Stimulated activated CD4-positive, alpha-beta T cell treated with anti-CD3 and anti-CD28 coated beads, Interleukin-15, amount 100 ng/mL, for 1 hour (primary cell): Measurements from ENCODE around the gene CRYGN.

Source experiments
- DNase-seq, 2 donors: peaks; one replicate each; pipeline ENCODE4 v3.0.0-alpha.2; 2020; ENCODE audit warnings: low read depth in 1 of 2, low spot score in 1 of 2

The CRYGN gene

GRCh38 chr7:151439855-151440798 lies at the start of gene CRYGN:
CRYGN (minus strand) TSS chr7:151440141; CDS start chr7:151439917, 224 bp downstream.
- DNase-seq, result no peak

- DNase-seq, result no peak
These were observed 49.6 kb upstream of the CRYGN start for GRCh38 chr7:151489498-151489897.

GRCh38 chr7:151488096-151488495 lies 48.2 kb upstream of the CRYGN start:
- no peak for DNase-seq

- DNase-seq, result no peak
These were observed 47.3 kb upstream of the CRYGN start for GRCh38 chr7:151487228-151487627.

GRCh38 chr7:151486074-151486473 lies 46.1 kb upstream of the CRYGN start:
- no peak for DNase-seq

GRCh38 chr7:151484971-151485707 lies 45.2 kb upstream of the CRYGN start:
- DNase-seq, result no peak

GRCh38 chr7:151483711-151483983 lies 43.7 kb upstream of the CRYGN start:
- no peak for DNase-seq

GRCh38 chr7:151482883-151483710 lies 43.2 kb upstream of the CRYGN start:
- DNase-seq, result no peak

GRCh38 chr7:151481650-151482505 lies 41.9 kb upstream of the CRYGN start:
- no peak for DNase-seq

- DNase-seq, result no peak
These were observed 37.9 kb upstream of the CRYGN start for GRCh38 chr7:151477867-151478266.

- no peak for DNase-seq
These were observed 32.9 kb upstream of the CRYGN start for GRCh38 chr7:151472644-151473380.

- no peak for DNase-seq
These were observed 30.8 kb upstream of the CRYGN start for GRCh38 chr7:151470711-151471110.

GRCh38 chr7:151469281-151469680 lies 29.3 kb upstream of the CRYGN start:
- DNase-seq, result no peak

- DNase-seq, result no peak
These were observed 28.5 kb upstream of the CRYGN start for GRCh38 chr7:151468217-151469018.

GRCh38 chr7:151465169-151465568 lies 25.2 kb upstream of the CRYGN start:
- DNase-seq, result no peak

- no peak for DNase-seq
These were observed 22.4 kb upstream of the CRYGN start for GRCh38 chr7:151462306-151462779.

- no peak for DNase-seq
These were observed 21.9 kb upstream of the CRYGN start for GRCh38 chr7:151461942-151462230.

- no peak for DNase-seq
These were observed 21.4 kb upstream of the CRYGN start for GRCh38 chr7:151461096-151461941.
